ENCODE data around the gene NXPH1. TPM values are rescaled to one million over a fixed set of nuclear protein-coding genes. Genes with fewer than 3 reads are reported as not detected.

NXPH1 gene
- total and polyA plus RNA-seq, 3 donors from 2014 or later, result 0.24 to 0.94 (median 0.37) TPM

GRCh38 chr7:8443576-8444467, 10.4 kb downstream of the NXPH1 start:
- Histone ChIP-seq H3K27me3 (no peaks in the 10 kb centered on the region), H3K36me3 (ENCODE audit: low read depth, missing control alignments) (no peaks in the 10 kb centered on the region), H3K27ac (no peak overlapping the region), H3K4me1 (no peaks in the 10 kb centered on the region), H3K4me3 (peak overlapping the region in 1 of 2 donors; percentile 3), H3K9me3 (no peaks in the 10 kb centered on the region)
- intact Hi-C loops (cut with DNase I; ENCODE audit: low total_unique reads), result no loop called here
- 6 to 7% methylated on average over 38 to 48 of the region's 49 CpGs for WGBS, 2 donors
- TF ChIP-seq CTCF (IDR thresholded peaks at IDR 0.05), result peak in 2 of 3 experiments; percentile 19 to 30
- TF ChIP-seq POLR2A (IDR thresholded peaks at IDR 0.05), result no peak
- DNase-seq, result peak; percentile 68

- no peak overlapping the region for H3K4me3 ChIP-seq
- no peak overlapping the region for H3K27ac ChIP-seq
- H3K27me3 ChIP-seq, result no peaks in the 10 kb centered on the region
- no peaks in the 10 kb centered on the region for H3K4me1 ChIP-seq
- DNase-seq, result no peak
- no peaks in the 10 kb centered on the region for H3K36me3 ChIP-seq (ENCODE audit: low read depth, missing control alignments)
- intact Hi-C loops (cut with DNase I; ENCODE audit: low total_unique reads), result no loop called here
- H3K9me3 ChIP-seq, result no peaks in the 10 kb centered on the region
- no peak for TF ChIP-seq CTCF (IDR thresholded peaks at IDR 0.05)
- TF ChIP-seq POLR2A (IDR thresholded peaks at IDR 0.05), result no peak
- 22 to 43% methylated on average over 7 of the region's 7 CpGs for WGBS, 2 donors
These were observed 11.0 kb downstream of the NXPH1 start for GRCh38 chr7:8444468-8444769.

- Histone ChIP-seq H3K36me3 (ENCODE audit: low read depth, missing control alignments) (no peaks in the 10 kb centered on the region), H3K9me3 (no peaks in the 10 kb centered on the region), H3K4me1 (no peaks in the 10 kb centered on the region), H3K4me3 (no peak overlapping the region), H3K27ac (no peak overlapping the region), H3K27me3 (no peaks in the 10 kb centered on the region)
- intact Hi-C loops (cut with DNase I; ENCODE audit: low total_unique reads), result no loop called here
- DNase-seq, result no peak
- TF ChIP-seq CTCF (IDR thresholded peaks at IDR 0.05) (no peak), POLR2A (IDR thresholded peaks at IDR 0.05) (no peak)
- WGBS, 2 donors, result 79 to 91% methylated on average over 1 of the region's 1 CpG
These were observed 20.1 kb downstream of the NXPH1 start for GRCh38 chr7:8453535-8453934.

- no peak for DNase-seq
- TF ChIP-seq CTCF (IDR thresholded peaks at IDR 0.05) (no peak), POLR2A (IDR thresholded peaks at IDR 0.05) (no peak)
- WGBS, 2 donors, result 60 to 75% methylated on average over 2 of the region's 2 CpGs
- intact Hi-C loops (cut with DNase I; ENCODE audit: low total_unique reads), result no loop called here
- H3K27ac ChIP-seq, result no peak overlapping the region
- no peaks in the 10 kb centered on the region for H3K4me1 ChIP-seq
- no peaks in the 10 kb centered on the region for H3K9me3 ChIP-seq
- H3K36me3 ChIP-seq (ENCODE audit: low read depth, missing control alignments), result no peaks in the 10 kb centered on the region
- no peaks in the 10 kb centered on the region for H3K27me3 ChIP-seq
- H3K4me3 ChIP-seq, result no peak overlapping the region
These were observed 22.0 kb downstream of the NXPH1 start for GRCh38 chr7:8455426-8455825.

GRCh38 chr7:8462309-8462708, 28.9 kb downstream of the NXPH1 start:
- Histone ChIP-seq H3K9me3 (no peaks in the 10 kb centered on the region), H3K36me3 (ENCODE audit: low read depth, missing control alignments) (no peaks in the 10 kb centered on the region), H3K27ac (no peak overlapping the region), H3K4me3 (no peak overlapping the region), H3K27me3 (no peaks in the 10 kb centered on the region), H3K4me1 (no peaks in the 10 kb centered on the region)
- 67 to 76% methylated on average over 2 of the region's 2 CpGs for WGBS, 2 donors
- no peak for TF ChIP-seq POLR2A (IDR thresholded peaks at IDR 0.05)
- TF ChIP-seq CTCF (IDR thresholded peaks at IDR 0.05), result no peak
- DNase-seq, result no peak
- intact Hi-C loops (cut with DNase I; ENCODE audit: low total_unique reads), result no loop called here

Data from testis (tissue), 3 donors.